Liver (tissue), 3 donors: ENCODE measurements around the gene CGNL1.

Source experiments
- CTCF ChIP-seq: fragments of 150-350 bp; IDR thresholded peaks from 2 replicates; pipeline ENCODE4 v1.5.1; 2017; ENCODE audit warnings: improper control_type of control experiment, low read depth, low read length; ENCODE audit not compliant: missing input control
- EGR1 ChIP-seq, 2 donors: IDR thresholded peaks; 2 replicates each; pipeline ENCODE4 v1.6.1; 2016 to 2018; ENCODE audit warnings: antibody characterized with exemption in 2 of 2, low read depth in 2 of 2
- HNF4G ChIP-seq: IDR thresholded peaks from 2 replicates; pipeline ENCODE4 v1.6.1; 2016; ENCODE audit warnings: antibody characterized with exemption
- RAD21 ChIP-seq, 2 donors: IDR thresholded peaks; 2 replicates each; pipeline ENCODE4 v1.6.1; 2016; ENCODE audit warnings: antibody characterized with exemption in 2 of 2, mild to moderate bottlenecking in 2 of 2
- TAF1 ChIP-seq: conservative IDR thresholded peaks from 2 replicates; pipeline ENCODE4 v1.6.1; 2016; ENCODE audit warnings: antibody characterized with exemption, mild to moderate bottlenecking
- YY1 ChIP-seq: IDR thresholded peaks from 2 replicates; pipeline ENCODE4 v1.6.1; 2016; ENCODE audit warnings: antibody characterized with exemption, mild to moderate bottlenecking
- donor health status: healthy.
- donor health status: healthy.

GRCh38 chr15:57406062-57406772 is 29.9 kb downstream of the CGNL1 start:
- TF ChIP-seq RAD21 (IDR thresholded peaks at IDR 0.05) (no peak), CTCF (no peak), YY1 (no peak), HNF4G (no peak), EGR1 (IDR thresholded peaks at IDR 0.05; ENCODE audit: low read depth in 2 of 2) (no peak), TAF1 (no peak)
